ENCODE data around the gene TUT4. TPM values are rescaled to one million over a fixed set of nuclear protein-coding genes. Genes with fewer than 3 reads are reported as not detected.

The TUT4 gene
- total and polyA plus RNA-seq, 2 of the 4 experiments (the other 2 are of a cell fraction), result 10.9 to 40.0 TPM

DNA sequence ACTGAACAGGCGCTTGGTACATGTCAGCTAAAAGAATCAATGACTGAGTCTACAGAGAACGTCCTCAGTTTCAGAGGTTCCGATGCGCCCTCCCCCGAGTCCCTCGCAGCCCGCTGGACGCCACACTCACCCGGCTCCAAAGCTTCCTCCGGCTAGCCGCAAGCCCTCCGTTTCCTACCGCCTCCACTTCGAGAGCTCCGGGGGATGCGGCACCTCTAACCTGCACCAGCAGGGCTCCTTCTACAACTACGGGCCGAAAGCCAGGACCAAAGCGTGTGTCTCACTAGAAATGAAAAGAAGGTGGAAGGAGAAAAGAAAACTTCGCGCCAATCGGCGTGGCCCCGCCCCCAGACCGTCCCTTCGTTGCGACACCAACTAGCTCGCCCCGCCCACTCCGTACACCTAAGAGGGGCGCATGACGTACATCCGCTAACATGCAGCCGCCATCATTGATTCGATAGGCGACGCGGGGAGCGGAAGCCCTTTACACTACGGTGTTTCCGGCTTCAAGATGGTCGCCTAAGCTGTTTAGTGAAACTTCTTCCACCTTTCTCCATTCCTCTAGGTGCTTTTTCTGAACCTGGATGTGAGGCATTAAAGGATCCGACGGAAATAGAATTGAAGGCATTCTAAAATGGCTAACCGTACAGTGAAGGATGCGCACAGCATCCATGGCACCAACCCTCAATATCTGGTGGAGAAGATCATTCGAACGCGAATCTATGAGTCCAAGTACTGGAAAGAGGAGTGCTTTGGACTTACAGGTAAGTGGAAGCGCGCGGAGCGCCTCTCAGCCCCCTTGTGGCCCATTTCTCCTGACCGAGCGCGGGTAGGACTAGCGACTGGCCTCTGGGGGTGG lies 148.5 kb downstream of the TUT4 start, which contains the start of the genes ORC1 and PRPF38A (continued):
- TF ChIP-seq SMC3 (IDR thresholded peaks at IDR 0.05; ENCODE audit: low read depth, low read length), result peak; percentile 52
- TF ChIP-seq MXI1 (IDR thresholded peaks at IDR 0.05; ENCODE audit: borderline replicate concordance, low read depth, low read length), result peak; percentile 88
- peak; percentile 88 for TF ChIP-seq POLR2A (IDR thresholded peaks at IDR 0.05; ENCODE audit: low read depth, low read length)

DNA sequence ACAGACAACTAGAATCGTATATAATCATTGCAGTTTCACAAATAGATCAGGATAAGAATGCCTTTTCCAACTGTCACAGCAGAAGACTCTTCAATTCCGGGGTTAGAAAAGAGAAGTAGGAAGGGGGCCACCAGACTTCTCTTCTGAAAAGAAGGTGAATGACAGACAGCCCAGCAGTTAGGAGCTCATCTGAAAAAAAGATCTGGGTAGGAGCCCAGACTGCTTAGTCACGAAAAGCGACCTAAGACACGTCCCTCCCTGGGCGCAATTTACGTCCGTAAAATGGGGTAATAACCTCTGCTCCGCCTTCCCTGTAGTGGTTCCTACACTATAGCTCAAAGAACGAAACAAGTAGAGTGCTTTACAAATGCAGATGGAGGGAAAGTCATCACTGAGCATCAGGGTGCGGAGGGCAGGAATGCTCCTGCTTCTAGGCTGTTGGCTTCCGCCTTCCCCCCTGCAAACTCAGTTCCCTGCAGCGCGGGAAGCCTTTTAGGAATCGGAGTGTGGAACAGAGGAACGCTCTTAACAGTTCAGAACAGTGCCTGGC lies 149.3 kb downstream of the TUT4 start:
- no peak overlapping the region for H2BK15ac ChIP-seq (ENCODE audit: low read depth, low read length)
- H2AK9ac ChIP-seq (replicated peaks; ENCODE audit: low read depth, low read length, poor library complexity), result peak overlapping the region; percentile 70
- whole genome bisulfite sequencing, 2 experiments (ENCODE audit: extremely low coverage in 2 of 2, insufficient read length in 1 of 2), result 0% methylated on average over 2 of the region's 16 CpGs; no CpG with 5 or more reads in 1 of the 2 experiments
- in situ Hi-C loops (cut with MboI; ENCODE audit: low sequenced_read_pairs), result loop anchor here (10.0 kb wide), 1 partner anchor 281 kb away; no protein-coding TSS in a partner anchor
- H3K14ac ChIP-seq (replicated peaks; ENCODE audit: low read depth, low read length), result peak overlapping the region; percentile 70
- peak overlapping the region in 1 of 2 experiments; percentile 36; a peak in 2 of 4 replicates for H4K8ac ChIP-seq (ENCODE audit: low read depth in 2 of 2, low read length in 2 of 2)
- peak overlapping the region; percentile 94 for H3K4me2 ChIP-seq (ENCODE audit: low read depth, low read length)
- no peak overlapping the region for H3K18ac ChIP-seq (ENCODE audit: low read depth, low read length)
- BruUV-seq (replicated peaks), result no TSS peak
- no peaks in the 10 kb centered on the region for H3K9me1 ChIP-seq (ENCODE audit: insufficient read depth, low read length)
- peak overlapping the region; percentile 83 for H3K4me3 ChIP-seq (ENCODE audit: insufficient read depth, low read depth, low read length)
- H2AK5ac ChIP-seq (ENCODE audit: low read depth, low read length), result no peak overlapping the region
- peak overlapping the region; percentile 2; the same call in 1 of the 2 replicates for H3K56ac ChIP-seq (ENCODE audit: extremely low read depth, insufficient read depth, low read length)
- H3K9ac ChIP-seq (ENCODE audit: low read depth, low read length), result peak overlapping the region; percentile 36; the same call in 1 of the 2 replicates
- peaks cover 9 to 45% of the 10 kb centered on the region in 2 experiments; a peak in 3 of 4 replicates for H3K79me1 ChIP-seq (ENCODE audit: low read depth in 1 of 2, low read length in 2 of 2)
- ATAC-seq (ENCODE audit: low read depth), result peak; percentile 60
- ChIA-PET CTCF (interaction anchor here (0.8 kb wide), 1 partner anchor 518 kb away, joined by 3 read pairs; the partner anchor contains the start of gene ECHDC2), POLR2A (ENCODE audit: unreplicated experiment) (no interaction called here)
- no peak overlapping the region for H2BK20ac ChIP-seq (ENCODE audit: low read depth, low read length)
- DNase-seq, result peak; percentile 84
- dilution Hi-C loops (cut with HindIII; ENCODE audit: low sequenced_read_pairs, unreplicated experiment), result no loop called here
- H3K23ac ChIP-seq (ENCODE audit: low read depth, low read length), result peak overlapping the region; percentile 67
- no peaks in the 10 kb centered on the region for H3K4me1 ChIP-seq (ENCODE audit: control insufficient read depth, insufficient read depth, low read length)
- peak overlapping the region; percentile 98 for H2AFZ ChIP-seq (replicated peaks; ENCODE audit: low read length, poor library complexity)
- H3K27ac ChIP-seq (ENCODE audit: insufficient read depth, low read length), result peak overlapping the region; percentile 10; the same call in 1 of the 2 replicates
- no peaks in the 10 kb centered on the region for H3K27me3 ChIP-seq (ENCODE audit: control insufficient read depth, insufficient read depth, low read length)
- H4K20me1 ChIP-seq (ENCODE audit: insufficient read depth, low read length), result no peaks in the 10 kb centered on the region
- H3K9me3 ChIP-seq (ENCODE audit: control insufficient read depth, insufficient read depth, low read length), result no peaks in the 10 kb centered on the region
- H4K91ac ChIP-seq (ENCODE audit: insufficient read depth, low read depth, low read length), result no peak overlapping the region
- intact Hi-C loops (cut with micrococcal nuclease), result loop anchor here (1.0 kb wide), 1 partner anchor 283 kb away; no protein-coding TSS in a partner anchor
- 0 out of 2 replicates have a peak overlapping the region, but pooled peaks have one; percentile 22 for H3K4ac ChIP-seq (ENCODE audit: low read depth, low read length)
- peaks cover 4% of the 10 kb centered on the region for H3K36me3 ChIP-seq (ENCODE audit: control insufficient read depth, insufficient read depth, low read length)
- H4K5ac ChIP-seq (ENCODE audit: low read depth, low read length), result no peak overlapping the region; the same call in 1 of the 2 replicates
- no peak overlapping the region for H2BK120ac ChIP-seq (ENCODE audit: low read depth, low read length)
- peak overlapping the region; percentile 23 for H2BK5ac ChIP-seq (ENCODE audit: low read depth, low read length, poor library complexity, severe bottlenecking)
- no peak for TF ChIP-seq POLR2A (IDR thresholded peaks at IDR 0.05; ENCODE audit: low read depth, low read length)
- 0 out of 2 replicates have a peak, but pooled peaks have one; percentile 21 for TF ChIP-seq NFE2L2 (IDR thresholded peaks at IDR 0.05; ENCODE audit: low read depth, low read length)
- TF ChIP-seq, protein P1, sequence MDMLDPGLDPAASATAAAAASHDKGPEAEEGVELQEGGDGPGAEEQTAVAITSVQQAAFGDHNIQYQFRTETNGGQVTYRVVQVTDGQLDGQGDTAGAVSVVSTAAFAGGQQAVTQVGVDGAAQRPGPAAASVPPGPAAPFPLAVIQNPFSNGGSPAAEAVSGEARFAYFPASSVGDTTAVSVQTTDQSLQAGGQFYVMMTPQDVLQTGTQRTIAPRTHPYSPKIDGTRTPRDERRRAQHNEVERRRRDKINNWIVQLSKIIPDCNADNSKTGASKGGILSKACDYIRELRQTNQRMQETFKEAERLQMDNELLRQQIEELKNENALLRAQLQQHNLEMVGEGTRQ (IDR thresholded peaks at IDR 0.05; ENCODE audit: low read depth, low read length), result no peak
- TF ChIP-seq ELK1 (IDR thresholded peaks at IDR 0.05; ENCODE audit: borderline replicate concordance, low read depth, low read length), result no peak
- TF ChIP-seq, protein P2, sequence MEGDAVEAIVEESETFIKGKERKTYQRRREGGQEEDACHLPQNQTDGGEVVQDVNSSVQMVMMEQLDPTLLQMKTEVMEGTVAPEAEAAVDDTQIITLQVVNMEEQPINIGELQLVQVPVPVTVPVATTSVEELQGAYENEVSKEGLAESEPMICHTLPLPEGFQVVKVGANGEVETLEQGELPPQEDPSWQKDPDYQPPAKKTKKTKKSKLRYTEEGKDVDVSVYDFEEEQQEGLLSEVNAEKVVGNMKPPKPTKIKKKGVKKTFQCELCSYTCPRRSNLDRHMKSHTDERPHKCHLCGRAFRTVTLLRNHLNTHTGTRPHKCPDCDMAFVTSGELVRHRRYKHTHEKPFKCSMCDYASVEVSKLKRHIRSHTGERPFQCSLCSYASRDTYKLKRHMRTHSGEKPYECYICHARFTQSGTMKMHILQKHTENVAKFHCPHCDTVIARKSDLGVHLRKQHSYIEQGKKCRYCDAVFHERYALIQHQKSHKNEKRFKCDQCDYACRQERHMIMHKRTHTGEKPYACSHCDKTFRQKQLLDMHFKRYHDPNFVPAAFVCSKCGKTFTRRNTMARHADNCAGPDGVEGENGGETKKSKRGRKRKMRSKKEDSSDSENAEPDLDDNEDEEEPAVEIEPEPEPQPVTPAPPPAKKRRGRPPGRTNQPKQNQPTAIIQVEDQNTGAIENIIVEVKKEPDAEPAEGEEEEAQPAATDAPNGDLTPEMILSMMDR (conservative IDR thresholded peaks at IDR 0.05; ENCODE audit: low read depth, low read length), result no peak
- no peak; the same call in 1 of the 2 replicates for TF ChIP-seq CHD1 (IDR thresholded peaks at IDR 0.05; ENCODE audit: low read depth, low read length)
- no peak for TF ChIP-seq BHLHE40 (IDR thresholded peaks at IDR 0.05; ENCODE audit: low read depth, low read length)
